ENCODE data around the gene ADCY9.
"Not testable (repeated sequence)": the region's sequence is repeated elsewhere in the genome, so short reads cannot be mapped to it uniquely, and the experiment has no call there.

The ADCY9 gene

GRCh38 chr16:3949287-3949686 is 167.0 kb downstream of the ADCY9 start:
- no peak for DNase-seq

- DNase-seq, result no peak
Measured at GRCh38 chr16:3948378-3948995, 167.8 kb downstream of the ADCY9 start.

GRCh38 chr16:3946604-3947180 is 169.6 kb downstream of the ADCY9 start:
- no peak for DNase-seq

DNA sequence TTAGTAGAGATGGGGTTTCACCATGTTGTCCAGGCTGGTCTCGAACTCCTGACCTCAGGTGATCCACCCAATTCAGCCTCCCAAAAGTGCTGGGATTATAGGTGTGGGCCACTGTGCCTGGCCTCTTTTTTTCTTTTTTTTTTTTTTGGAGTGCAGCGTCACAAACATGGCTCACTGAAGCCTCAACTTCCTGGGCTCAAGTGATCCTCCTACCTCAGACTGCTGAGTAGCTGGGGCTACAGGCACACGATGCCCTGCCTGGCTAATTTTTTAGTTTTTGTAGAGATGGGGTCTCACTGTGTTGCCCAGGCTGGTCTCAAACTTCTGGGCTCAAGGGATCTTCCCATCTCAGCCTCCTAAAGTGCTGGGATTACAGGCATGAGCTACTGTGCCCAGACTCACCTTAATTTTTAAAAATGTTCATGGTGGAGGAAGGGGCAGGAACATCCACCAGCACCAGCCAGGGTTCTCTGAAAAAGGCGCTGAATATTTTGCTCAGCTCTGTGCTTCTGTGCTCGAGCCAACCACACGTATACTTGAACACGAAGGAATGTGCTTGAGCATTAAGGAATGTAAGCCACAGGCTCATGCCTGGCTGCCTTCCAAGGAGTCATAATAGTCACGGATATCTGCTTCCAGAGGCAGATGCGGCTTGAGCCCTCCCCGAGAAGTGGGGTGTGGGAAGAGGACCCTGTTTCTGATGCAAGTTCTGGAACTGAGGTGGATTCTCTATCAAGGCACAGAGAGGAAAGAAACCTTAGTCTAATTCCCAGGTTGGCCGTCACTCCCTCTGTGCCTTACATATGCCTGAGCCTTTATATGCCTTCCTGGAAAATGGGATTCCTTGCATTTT is 170.3 kb downstream of the ADCY9 start:
- DNase-seq, result peak; percentile 47

DNA sequence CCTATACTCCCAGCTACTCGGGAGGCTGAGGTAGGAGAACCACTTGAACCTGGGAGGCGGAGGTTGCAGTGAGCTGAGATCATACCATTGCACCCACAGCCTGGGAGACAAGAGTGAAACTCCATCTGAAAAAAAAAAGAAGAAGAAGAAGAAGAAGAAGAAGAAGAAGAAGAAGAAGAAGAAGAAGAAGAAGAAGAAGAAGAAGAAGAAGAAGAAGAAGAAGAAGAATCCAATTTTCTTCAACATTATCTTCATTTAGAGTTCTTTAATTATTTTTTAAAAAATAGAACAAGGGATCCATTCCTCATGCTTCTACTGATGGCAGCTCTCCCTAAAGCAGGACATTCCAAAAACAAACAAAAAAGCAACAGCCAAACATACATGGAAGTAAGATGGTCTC is 171.8 kb downstream of the ADCY9 start:
- not testable (repeated sequence) for DNase-seq

DNA sequence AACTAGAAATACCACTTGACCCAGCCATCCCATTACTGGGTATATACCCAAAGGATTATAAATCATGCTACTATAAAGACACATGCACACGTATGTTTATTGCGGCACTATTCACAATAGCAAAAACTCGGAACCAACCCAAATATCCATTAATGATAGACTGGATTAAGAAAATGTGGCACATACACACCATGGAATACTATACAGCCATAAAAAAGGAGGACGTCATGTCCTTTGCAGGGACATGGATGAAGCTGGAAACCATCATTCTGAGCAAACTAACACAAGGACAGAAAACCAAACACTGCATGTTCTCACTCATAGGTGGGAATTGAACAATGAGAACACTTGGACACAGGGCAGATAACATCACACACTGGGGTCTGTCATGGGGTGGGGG is 174.1 kb downstream of the ADCY9 start:
- not testable (repeated sequence) for DNase-seq

DNA sequence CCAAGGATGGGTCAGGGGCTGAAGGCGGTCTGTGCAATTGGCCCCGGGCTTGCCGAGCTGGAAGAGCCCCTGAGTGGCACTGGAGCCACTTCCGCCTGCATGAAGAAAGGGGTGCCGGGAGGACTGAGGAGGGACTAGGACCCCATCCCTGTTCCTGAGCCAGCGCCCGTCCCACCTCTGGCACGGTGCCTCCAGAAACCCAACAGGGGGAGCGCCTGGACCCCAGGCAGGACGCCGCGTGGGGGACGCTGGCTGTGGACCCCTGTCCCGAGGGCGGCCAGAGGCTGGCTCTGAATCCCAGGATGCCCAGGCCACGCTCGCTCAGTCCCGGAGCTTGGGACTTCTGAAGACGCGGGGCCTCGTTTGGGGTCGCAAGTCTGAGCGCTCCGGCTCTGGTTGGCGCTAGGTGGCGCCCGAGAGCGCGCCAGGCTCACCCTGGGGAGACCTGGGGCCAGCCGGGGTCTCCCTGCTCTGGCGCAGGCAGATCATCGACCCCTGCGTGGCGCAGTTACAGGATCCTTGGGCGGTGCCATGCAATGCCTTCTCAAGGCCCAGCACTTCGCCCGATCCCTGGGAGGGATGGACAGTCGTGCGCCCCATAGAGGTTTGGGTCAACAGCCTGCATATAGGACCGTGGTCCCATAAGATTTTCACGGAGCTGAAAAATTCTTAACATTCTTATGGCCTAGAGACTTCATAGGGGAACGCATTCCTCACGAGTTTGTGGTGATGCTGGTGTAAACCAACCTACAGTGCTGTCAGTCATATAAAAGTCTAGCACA is 177.2 kb downstream of the ADCY9 start:
- peak; percentile 82 for DNase-seq

DNA sequence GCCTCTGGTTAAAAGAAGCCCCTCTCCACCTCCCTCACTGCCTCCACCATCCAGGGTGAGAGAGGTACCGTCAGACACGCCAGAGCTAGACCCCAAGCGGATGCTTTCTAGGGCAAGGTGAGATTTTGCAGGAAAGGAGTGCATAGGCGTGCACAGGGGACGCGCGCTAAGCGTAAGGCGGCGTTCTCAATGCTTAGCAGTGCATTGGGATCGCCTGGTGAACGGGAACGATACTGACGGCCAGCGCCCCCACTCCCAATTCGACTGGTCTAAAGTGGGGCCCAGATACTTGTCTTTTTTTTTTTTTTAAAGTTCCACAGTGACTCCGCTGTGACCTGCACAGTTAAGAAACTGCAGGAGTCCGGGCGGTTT is 177.8 kb downstream of the ADCY9 start:
- no peak for DNase-seq

GRCh38 chr16:3937066-3937875 is 179.0 kb downstream of the ADCY9 start:
- DNase-seq, result no peak

DNA sequence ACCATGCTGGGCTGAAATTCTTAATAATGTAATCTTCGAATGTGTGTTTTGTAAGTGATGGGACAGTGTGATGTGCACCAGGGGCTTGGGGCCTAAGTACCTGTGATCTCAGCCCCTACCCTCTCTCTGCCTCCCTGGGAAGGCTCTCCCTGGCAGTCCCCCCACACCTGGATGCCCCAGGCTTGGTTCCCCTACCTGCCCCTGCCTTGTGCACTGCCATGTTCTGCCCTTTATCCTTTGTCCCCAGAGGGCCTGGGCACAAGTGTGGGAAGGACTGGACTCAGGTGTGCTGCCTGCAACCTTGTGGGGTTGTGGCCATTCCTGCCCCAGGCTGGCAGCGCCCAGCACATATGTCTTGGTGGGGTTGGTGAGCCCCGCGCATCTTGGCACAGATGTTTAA is 180.3 kb downstream of the ADCY9 start:
- no peak for DNase-seq

GRCh38 chr16:3934491-3935181 is 181.6 kb downstream of the ADCY9 start:
- DNase-seq, result no peak

DNA sequence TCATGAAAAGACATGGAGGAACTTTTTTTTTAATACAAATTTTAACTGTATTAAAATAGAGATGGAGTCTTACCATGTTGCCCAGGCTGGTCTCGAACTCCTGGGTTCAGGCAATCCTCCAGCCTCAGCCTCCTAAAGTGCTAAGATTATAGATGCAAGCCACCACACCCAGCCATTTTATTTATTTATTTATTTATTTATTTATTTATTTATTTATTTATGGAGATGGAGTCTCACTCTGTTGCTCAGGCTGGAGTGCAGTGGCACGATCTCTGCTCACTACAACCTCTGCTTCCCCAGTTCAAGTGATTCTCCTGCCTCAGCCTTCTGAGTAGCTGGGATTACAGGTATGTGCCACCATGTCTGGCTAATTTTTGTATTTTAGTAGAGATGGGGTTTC is 189.1 kb downstream of the ADCY9 start:
- not testable (repeated sequence) for DNase-seq

DNA sequence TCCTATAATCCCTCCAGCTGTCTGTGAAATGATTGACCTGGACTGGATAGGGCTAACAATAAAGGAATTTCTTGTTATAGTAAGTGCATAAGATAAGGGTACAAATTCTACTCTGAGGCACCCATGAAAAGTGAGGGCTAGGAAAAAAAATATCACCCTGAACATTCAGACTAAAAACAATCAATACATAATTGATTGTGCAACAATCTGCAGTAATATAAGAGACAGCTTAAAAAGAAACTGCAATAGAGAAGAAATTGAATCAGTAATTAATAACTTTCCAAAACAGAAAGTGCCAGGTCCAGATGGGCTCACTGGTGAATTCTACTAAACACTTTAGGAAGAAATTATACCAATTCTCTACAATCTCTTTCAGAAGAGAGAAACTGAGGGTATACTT is 191.5 kb downstream of the ADCY9 start:
- no peak for DNase-seq

- no peak for DNase-seq
Measured at GRCh38 chr16:3922241-3922640, 194.0 kb downstream of the ADCY9 start.

DNA sequence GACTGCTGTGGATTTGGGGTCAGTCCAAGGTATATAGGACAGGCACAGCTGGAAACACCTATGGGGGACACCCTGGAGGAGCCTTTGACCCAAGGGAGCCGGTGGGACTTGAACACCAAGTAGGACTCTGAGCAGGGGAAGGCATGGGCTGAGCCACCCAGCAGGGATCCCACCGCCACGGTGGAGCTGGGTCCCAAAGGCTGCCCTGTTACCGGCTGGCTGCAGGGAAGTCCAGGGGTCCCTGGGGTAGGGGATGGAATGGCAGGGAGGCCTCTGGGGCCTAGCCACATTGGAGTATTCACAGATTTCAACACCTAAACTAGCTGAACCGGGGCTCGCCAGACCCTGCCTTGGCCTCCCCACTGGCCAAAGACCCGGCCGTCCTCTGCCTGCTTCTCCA is 196.0 kb downstream of the ADCY9 start:
- no peak for DNase-seq

DNA sequence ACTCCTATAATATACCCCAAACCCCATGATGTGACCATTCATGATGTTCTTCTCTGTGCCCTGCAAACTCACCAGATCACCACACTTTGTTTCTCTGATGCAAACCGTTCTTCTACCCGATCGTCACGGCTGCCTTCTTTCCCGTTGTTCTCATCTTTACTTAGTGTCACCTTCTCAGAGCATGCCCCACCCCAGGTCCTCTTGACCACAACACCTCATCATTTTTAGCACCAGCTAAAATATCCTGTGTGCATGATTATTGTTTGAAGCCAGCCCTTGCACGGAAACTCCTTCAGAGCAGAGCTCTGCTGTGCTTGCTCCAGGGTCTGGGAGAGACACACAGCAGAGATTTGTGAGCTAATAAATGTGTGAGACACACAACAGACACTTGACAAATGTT is 196.8 kb downstream of the ADCY9 start:
- DNase-seq, result no peak

- DNase-seq, result no peak
Measured at GRCh38 chr16:3915426-3916260, 200.6 kb downstream of the ADCY9 start.

GRCh38 chr16:3912897-3913296 is 203.3 kb downstream of the ADCY9 start:
- no peak for DNase-seq
